ENCODE results near the gene KEL.

Gene KEL

DNA sequence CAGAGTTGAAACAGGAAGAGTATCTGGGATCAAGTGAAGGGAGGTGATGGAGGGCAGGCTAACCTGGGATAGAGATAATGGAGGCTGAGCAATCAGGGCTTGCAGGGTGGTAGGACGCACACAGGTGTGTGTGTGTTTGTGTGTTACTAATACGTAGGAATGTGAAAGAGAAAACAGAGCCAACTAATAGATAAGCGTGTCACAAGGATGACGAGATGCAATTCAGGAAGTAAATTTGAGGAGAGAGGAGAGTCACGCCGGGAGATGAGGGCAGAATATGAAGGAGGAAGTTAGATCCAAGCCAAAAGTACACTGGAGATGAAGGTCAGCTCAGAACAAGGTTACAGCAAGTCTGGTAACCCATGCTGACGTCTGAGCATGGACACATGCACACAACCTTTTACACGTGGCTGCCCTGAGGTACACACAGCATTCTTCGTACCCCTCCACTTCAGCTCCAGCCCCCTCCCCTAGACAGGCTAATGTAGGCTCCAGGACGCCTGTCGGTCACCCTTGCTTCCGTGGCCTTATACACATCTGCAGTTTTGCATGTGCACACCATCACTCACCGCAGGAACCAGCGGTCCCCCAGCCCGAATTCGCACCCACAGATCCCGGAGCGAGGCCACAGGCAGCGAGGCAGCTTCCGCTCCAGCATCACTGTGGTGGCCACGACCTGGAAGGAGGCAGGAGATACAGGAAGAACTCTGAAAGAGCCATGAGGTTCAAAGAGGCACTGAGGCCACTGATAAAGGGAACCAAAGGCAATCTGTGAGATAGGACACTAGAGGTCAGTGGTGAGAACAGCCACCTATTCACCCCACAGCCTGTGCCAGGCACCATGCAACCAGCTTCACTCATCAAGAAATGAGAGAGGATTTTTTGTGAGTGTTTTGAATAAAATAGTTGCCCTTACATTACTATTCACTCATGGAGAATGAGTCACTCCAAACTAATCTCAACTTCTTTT, 53.0 kb downstream of the KEL start:
- Histone ChIP-seq H3K9me3 (ENCODE audit: insufficient read depth, low read length) (peaks cover 22% of the 10 kb centered on the region), H3K36me3 (ENCODE audit: insufficient read depth, insufficient read length, low read length) (no peaks in the 10 kb centered on the region), H3K9ac (ENCODE audit: insufficient read length, low read depth) (no peak overlapping the region), H3K4me1 (ENCODE audit: insufficient read depth, insufficient read length) (no peaks in the 10 kb centered on the region), H3K27me3 (ENCODE audit: insufficient read depth, insufficient read length) (no peaks in the 10 kb centered on the region), H3K4me3 (ENCODE audit: insufficient read length, low read depth) (no peak overlapping the region)
- no peak for DNase-seq (ENCODE audit: low read depth, low spot score)
- TF ChIP-seq YY1 (IDR thresholded peaks at IDR 0.05; ENCODE audit: insufficient read depth, insufficient read length) (no peak), ZNF274 (IDR thresholded peaks at IDR 0.05; ENCODE audit: low read depth, low read length) (no peak)

DNA sequence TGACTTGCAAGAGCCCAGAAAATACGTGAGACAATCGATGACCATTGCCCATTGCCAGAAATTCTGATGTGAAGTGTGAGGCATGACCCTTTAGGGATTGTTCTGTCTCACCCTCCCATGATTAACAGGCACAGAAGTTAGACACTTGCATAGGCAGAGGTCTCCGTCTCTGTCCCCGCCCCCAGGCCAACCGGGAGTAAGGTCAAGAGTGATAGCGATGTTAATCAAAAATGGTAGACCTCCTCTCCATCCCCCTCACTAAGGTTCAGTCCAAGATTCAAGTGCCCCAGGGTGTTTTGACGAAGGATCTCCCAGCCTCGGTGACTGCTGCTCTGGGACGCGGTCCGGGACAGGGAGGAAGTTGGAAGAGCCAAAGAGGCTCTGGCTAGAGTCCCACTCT, 53.9 kb downstream of the KEL start:
- Histone ChIP-seq H3K27me3 (ENCODE audit: insufficient read depth, insufficient read length) (no peaks in the 10 kb centered on the region), H3K36me3 (ENCODE audit: insufficient read depth, insufficient read length, low read length) (no peaks in the 10 kb centered on the region), H3K9ac (ENCODE audit: insufficient read length, low read depth) (no peak overlapping the region), H3K9me3 (ENCODE audit: insufficient read depth, low read length) (peaks cover 28% of the 10 kb centered on the region), H3K4me3 (ENCODE audit: insufficient read length, low read depth) (no peak overlapping the region), H3K4me1 (ENCODE audit: insufficient read depth, insufficient read length) (no peaks in the 10 kb centered on the region)
- DNase-seq (ENCODE audit: low read depth, low spot score) = no peak
- no peak for TF ChIP-seq SUZ12 (IDR thresholded peaks at IDR 0.05; ENCODE audit: extremely low read depth, insufficient read depth, insufficient read length)
- no peak for TF ChIP-seq ZNF274 (IDR thresholded peaks at IDR 0.05; ENCODE audit: low read depth, low read length)
- no peak for TF ChIP-seq YY1 (IDR thresholded peaks at IDR 0.05; ENCODE audit: insufficient read depth, insufficient read length)

DNA sequence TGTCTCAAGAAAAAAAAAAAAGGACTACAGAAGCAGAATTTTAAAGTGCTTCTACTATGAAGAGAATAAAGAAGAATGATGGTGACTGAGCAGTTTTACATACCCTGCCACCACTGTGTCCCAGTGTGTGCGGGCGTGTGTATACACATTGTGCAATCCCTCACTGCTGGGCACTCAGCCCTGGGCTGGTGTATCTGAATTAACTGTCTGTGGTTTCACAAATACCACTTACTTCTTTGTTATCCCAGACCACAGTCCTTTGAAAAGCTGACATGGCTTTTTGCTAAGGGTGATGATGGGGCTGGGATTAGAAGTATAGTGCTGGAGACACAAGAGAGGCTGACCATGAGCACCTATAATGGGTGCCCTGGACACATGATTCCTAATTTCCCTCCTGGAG, 55.5 kb downstream of the KEL start:
- H3K9me3 ChIP-seq (ENCODE audit: insufficient read depth, low read length) = peaks cover 28% of the 10 kb centered on the region
- no peaks in the 10 kb centered on the region for H3K27me3 ChIP-seq (ENCODE audit: insufficient read depth, insufficient read length)
- DNase-seq (ENCODE audit: low read depth, low spot score) = no peak
- no peaks in the 10 kb centered on the region for H3K36me3 ChIP-seq (ENCODE audit: insufficient read depth, insufficient read length, low read length)
- no peaks in the 10 kb centered on the region for H3K4me1 ChIP-seq (ENCODE audit: insufficient read depth, insufficient read length)
- TF ChIP-seq YY1 (IDR thresholded peaks at IDR 0.05; ENCODE audit: insufficient read depth, insufficient read length) (no peak), SUZ12 (IDR thresholded peaks at IDR 0.05; ENCODE audit: extremely low read depth, insufficient read depth, insufficient read length) (no peak), ZNF274 (IDR thresholded peaks at IDR 0.05; ENCODE audit: low read depth, low read length) (no peak)
- H3K9ac ChIP-seq (ENCODE audit: insufficient read length, low read depth) = no peak overlapping the region
- no peak overlapping the region for H3K4me3 ChIP-seq (ENCODE audit: insufficient read length, low read depth)

DNA sequence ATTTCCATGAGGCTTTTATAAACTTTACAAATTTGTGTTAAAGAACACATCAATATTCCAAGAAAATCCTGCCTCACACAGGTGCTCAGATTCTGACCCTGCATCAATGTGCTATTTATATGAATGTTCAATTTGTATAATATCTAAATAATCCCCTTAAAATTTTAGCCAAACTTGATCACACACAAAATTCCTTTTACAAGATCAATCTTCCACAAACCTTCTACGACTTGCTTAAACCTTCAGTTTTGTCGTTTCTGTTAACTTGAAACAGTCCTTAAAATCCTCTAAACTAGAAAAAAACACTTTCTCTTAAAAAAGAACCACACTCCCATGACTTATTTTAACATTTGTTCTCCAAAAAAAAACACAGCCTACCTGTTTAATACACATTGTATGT, 56.4 kb downstream of the KEL start:
- Histone ChIP-seq H3K9ac (ENCODE audit: insufficient read length, low read depth) (no peak overlapping the region), H3K4me1 (ENCODE audit: insufficient read depth, insufficient read length) (no peaks in the 10 kb centered on the region), H3K36me3 (ENCODE audit: insufficient read depth, insufficient read length, low read length) (no peaks in the 10 kb centered on the region), H3K27me3 (ENCODE audit: insufficient read depth, insufficient read length) (no peaks in the 10 kb centered on the region), H3K9me3 (ENCODE audit: insufficient read depth, low read length) (peaks cover 28% of the 10 kb centered on the region), H3K4me3 (ENCODE audit: insufficient read length, low read depth) (no peak overlapping the region)
- DNase-seq (ENCODE audit: low read depth, low spot score) = no peak
- TF ChIP-seq SUZ12 (IDR thresholded peaks at IDR 0.05; ENCODE audit: extremely low read depth, insufficient read depth, insufficient read length) = no peak
- TF ChIP-seq ZNF274 (IDR thresholded peaks at IDR 0.05; ENCODE audit: low read depth, low read length) = no peak
- TF ChIP-seq YY1 (IDR thresholded peaks at IDR 0.05; ENCODE audit: insufficient read depth, insufficient read length) = no peak

DNA sequence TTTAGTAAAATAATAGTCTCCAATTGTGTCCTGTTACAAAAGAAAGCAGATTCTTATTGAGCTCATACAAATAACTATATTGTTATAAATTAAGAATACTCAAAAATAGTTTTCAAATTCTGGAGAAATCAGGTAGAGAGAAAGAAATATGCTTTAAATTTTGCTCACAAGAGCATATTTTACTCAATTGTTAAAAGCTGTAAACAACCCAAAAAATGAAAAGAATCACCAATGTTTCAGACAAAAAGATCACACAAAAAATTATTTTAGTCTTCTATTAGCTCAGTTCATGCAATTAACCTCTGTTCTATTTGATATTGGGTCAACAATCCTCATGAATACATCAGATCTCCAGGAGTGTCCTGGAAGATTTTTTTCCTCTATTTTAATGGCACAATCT, 58.0 kb downstream of the KEL start:
- TF ChIP-seq ZNF274 (IDR thresholded peaks at IDR 0.05; ENCODE audit: low read depth, low read length) (no peak), YY1 (IDR thresholded peaks at IDR 0.05; ENCODE audit: insufficient read depth, insufficient read length) (no peak), SUZ12 (IDR thresholded peaks at IDR 0.05; ENCODE audit: extremely low read depth, insufficient read depth, insufficient read length) (no peak)
- no peaks in the 10 kb centered on the region for H3K4me1 ChIP-seq (ENCODE audit: insufficient read depth, insufficient read length)
- peaks cover 28% of the 10 kb centered on the region for H3K9me3 ChIP-seq (ENCODE audit: insufficient read depth, low read length)
- no peak for DNase-seq (ENCODE audit: low read depth, low spot score)
- H3K4me3 ChIP-seq (ENCODE audit: insufficient read length, low read depth) = no peak overlapping the region
- no peaks in the 10 kb centered on the region for H3K36me3 ChIP-seq (ENCODE audit: insufficient read depth, insufficient read length, low read length)
- H3K9ac ChIP-seq (ENCODE audit: insufficient read length, low read depth) = no peak overlapping the region
- no peaks in the 10 kb centered on the region for H3K27me3 ChIP-seq (ENCODE audit: insufficient read depth, insufficient read length)

DNA sequence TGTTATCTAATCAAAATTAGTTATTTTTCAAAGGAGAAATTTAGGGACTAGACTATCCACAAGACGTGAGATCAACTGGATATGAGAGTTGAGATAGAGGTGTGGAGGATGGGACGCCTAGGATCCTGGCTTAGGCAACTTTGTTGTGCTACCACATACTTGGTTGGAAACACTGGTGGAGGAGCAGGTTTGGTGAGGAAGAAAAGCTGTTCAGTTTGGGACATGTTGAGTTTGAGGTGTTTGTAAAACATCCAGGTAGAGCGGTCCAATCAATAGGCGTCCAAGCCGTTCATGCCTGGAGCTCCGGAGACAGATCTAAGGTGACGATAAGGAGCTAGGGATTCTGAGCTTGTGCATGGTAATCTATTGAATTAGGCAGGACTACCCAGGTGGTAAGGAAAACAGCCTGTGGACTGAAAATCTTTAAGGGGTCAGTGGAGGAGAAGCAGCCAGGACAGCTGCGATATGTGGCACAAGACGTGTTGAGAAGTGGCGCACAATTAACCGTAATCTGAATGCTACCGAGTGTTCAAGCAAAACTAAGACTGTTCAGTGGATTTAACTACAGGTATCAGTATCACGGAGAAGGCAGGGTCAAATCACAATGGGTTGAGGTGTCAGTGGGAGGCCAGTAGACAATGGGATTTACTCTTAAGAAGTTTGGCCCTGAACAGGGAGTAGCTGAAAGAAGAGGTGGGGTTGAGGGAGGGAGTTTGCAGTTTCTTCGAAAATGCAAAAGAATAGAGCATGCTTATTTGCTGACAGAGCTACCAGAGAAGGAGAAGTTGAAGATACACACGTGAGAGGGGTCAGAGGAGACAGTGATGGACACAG, 60.5 kb downstream of the KEL start:
- Histone ChIP-seq H3K4me1 (ENCODE audit: insufficient read depth, insufficient read length) (peaks cover 2% of the 10 kb centered on the region), H3K4me3 (ENCODE audit: insufficient read length, low read depth) (no peak overlapping the region), H3K36me3 (ENCODE audit: insufficient read depth, insufficient read length, low read length) (no peaks in the 10 kb centered on the region), H3K27me3 (ENCODE audit: insufficient read depth, insufficient read length) (no peaks in the 10 kb centered on the region), H3K9me3 (ENCODE audit: insufficient read depth, low read length) (peaks cover 28% of the 10 kb centered on the region), H3K9ac (ENCODE audit: insufficient read length, low read depth) (no peak overlapping the region)
- no peak for DNase-seq (ENCODE audit: low read depth, low spot score)
- TF ChIP-seq SUZ12 (IDR thresholded peaks at IDR 0.05; ENCODE audit: extremely low read depth, insufficient read depth, insufficient read length) = no peak
- TF ChIP-seq YY1 (IDR thresholded peaks at IDR 0.05; ENCODE audit: insufficient read depth, insufficient read length) = no peak
- no peak for TF ChIP-seq ZNF274 (IDR thresholded peaks at IDR 0.05; ENCODE audit: low read depth, low read length)

DNA sequence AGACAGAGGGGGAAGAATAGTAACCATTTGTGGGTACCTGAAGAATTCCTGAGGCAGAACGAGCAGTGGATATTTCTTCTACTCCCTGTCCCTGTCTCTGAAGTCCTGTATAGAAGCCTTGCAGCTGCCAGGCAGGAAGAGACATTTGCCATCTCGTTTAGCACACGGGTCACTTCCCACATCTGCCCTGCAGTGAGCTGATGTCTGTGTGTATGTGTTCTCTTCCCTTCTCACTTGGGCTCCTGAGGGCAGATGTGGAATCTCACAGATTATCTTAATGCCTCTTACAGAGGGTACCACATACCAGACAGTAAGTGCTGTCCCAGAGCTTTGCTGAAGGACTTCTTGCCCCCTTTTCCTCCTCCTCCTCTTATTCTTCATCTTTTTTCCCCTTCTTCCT, 62.5 kb downstream of the KEL start:
- Histone ChIP-seq H3K4me3 (ENCODE audit: insufficient read length, low read depth) (no peak overlapping the region), H3K9me3 (ENCODE audit: insufficient read depth, low read length) (peaks cover 10% of the 10 kb centered on the region), H3K9ac (ENCODE audit: insufficient read length, low read depth) (no peak overlapping the region), H3K27me3 (ENCODE audit: insufficient read depth, insufficient read length) (no peaks in the 10 kb centered on the region), H3K36me3 (ENCODE audit: insufficient read depth, insufficient read length, low read length) (no peaks in the 10 kb centered on the region), H3K4me1 (ENCODE audit: insufficient read depth, insufficient read length) (peaks cover 2% of the 10 kb centered on the region)
- DNase-seq (ENCODE audit: low read depth, low spot score) = no peak
- TF ChIP-seq YY1 (IDR thresholded peaks at IDR 0.05; ENCODE audit: insufficient read depth, insufficient read length) (no peak), ZNF274 (IDR thresholded peaks at IDR 0.05; ENCODE audit: low read depth, low read length) (no peak), SUZ12 (IDR thresholded peaks at IDR 0.05; ENCODE audit: extremely low read depth, insufficient read depth, insufficient read length) (no peak)
